H1 (cell line): ENCODE results near the gene SCN8A. TPM values are rescaled to one million over a fixed set of nuclear protein-coding genes. Genes with fewer than 3 reads are reported as not detected.

Experiments used
- CTCF ChIA-PET: fragments of 300-600 bp; sonication (Branson Sonifier 250); formaldehyde crosslinking; loops from one replicate; lab custom pipeline; 2021; ENCODE audit not compliant: partially characterized antibody; lab: Charles Lee
- POLR2A ChIA-PET: fragments of 300-600 bp; sonication (Branson Sonifier 250); formaldehyde crosslinking; loops from one replicate; lab custom pipeline; 2021; ENCODE audit warnings: inconsistent platforms; ENCODE audit not compliant: partially characterized antibody; lab: Charles Lee
- DNase-seq, 2 experiments: peaks; one replicate each; pipeline versions ENCODE4 v3.0.0 to v3.0.0-alpha.2; 2010 to 2022; ENCODE audit warnings: low spot score in 2 of 2, low read depth in 1 of 2, mixed read lengths in 1 of 2
- FAIRE-seq: peaks from 2 replicates; lab custom pipeline; 2011; peaks lifted over from hg19 to GRCh38; lab: Jason Lieb, UNC
- H2AFZ ChIP-seq: 2 replicates; pipeline ENCODE4 v1.8.1; 2012; ENCODE audit warnings: low read length, inconsistent platforms
- H2AK5ac ChIP-seq: 2 replicates; pipeline ENCODE4 v1.6.1; 2013; ENCODE audit warnings: low read depth, low read length
- H2BK120ac ChIP-seq: replicated peaks from 2 replicates; pipeline ENCODE3; 2013; ENCODE audit warnings: low read depth, low read length, inconsistent platforms
- H2BK12ac ChIP-seq: 2 replicates; pipeline ENCODE4 v1.6.1; 2013; ENCODE audit warnings: low read depth, low read length
- H2BK15ac ChIP-seq: 2 replicates; pipeline ENCODE4 v1.6.1; 2013; ENCODE audit warnings: low read length
- H2BK20ac ChIP-seq: 2 replicates; pipeline ENCODE4 v1.6.1; 2013; ENCODE audit warnings: low read length
- H2BK5ac ChIP-seq: 2 replicates; pipeline ENCODE4 v1.6.1; 2013; ENCODE audit warnings: low read depth, low read length
- H3K14ac ChIP-seq: 2 replicates; pipeline ENCODE4 v1.6.1; 2013; ENCODE audit warnings: inconsistent platforms; ENCODE audit not compliant: insufficient read length
- H3K18ac ChIP-seq: 2 replicates; pipeline ENCODE4 v1.6.1; 2013; ENCODE audit warnings: low read length; ENCODE audit errors: extremely low read depth
- H3K23ac ChIP-seq: 2 replicates; pipeline ENCODE4 v1.6.1; 2013; ENCODE audit warnings: inconsistent platforms; ENCODE audit not compliant: insufficient read length
- H3K23me2 ChIP-seq: 2 replicates; pipeline ENCODE4 v1.6.1; 2013; ENCODE audit warnings: low read depth, low read length
- H3K27ac ChIP-seq: 2 replicates; pipeline ENCODE4 v1.6.1; 2011; ENCODE audit warnings: low read depth, low read length, inconsistent platforms
- H3K27me3 ChIP-seq, 4 experiments: replicated peaks in 1 of 4; 1 replicate in 1 of 4; 2 replicates in 3 of 4; pipeline versions ENCODE4 v1.6.1 to v1.8.1; 2011 to 2013; ENCODE audit warnings: low read length in 3 of 4, mild to moderate bottlenecking in 3 of 4, inconsistent platforms in 2 of 4, mixed read lengths in 2 of 4, moderate library complexity in 1 of 4; ENCODE audit not compliant: control insufficient read depth in 3 of 4, insufficient read depth in 3 of 4; ENCODE audit errors: extremely low read depth in 1 of 4
- H3K36me3 ChIP-seq, 4 experiments: 2 replicates each; pipeline versions ENCODE4 v1.6.1 to v1.8.1; 2011 to 2013; ENCODE audit warnings: mild to moderate bottlenecking in 4 of 4, low read length in 3 of 4, moderate library complexity in 2 of 4, control low read depth in 1 of 4, inconsistent platforms in 1 of 4; ENCODE audit not compliant: insufficient read depth in 4 of 4, control insufficient read depth in 2 of 4
- H3K4ac ChIP-seq: replicated peaks from 2 replicates; pipeline ENCODE3; 2013; ENCODE audit warnings: low read length, low read depth, mixed read lengths, inconsistent platforms; ENCODE audit not compliant: insufficient read length
- H3K4me1 ChIP-seq, 4 experiments: replicated peaks in 1 of 4; 1 replicate in 1 of 4; 2 replicates in 3 of 4; pipeline versions ENCODE4 v1.6.1 to v1.8.1; 2011 to 2013; ENCODE audit warnings: low read length in 3 of 4, inconsistent platforms in 2 of 4, mixed read lengths in 1 of 4; ENCODE audit not compliant: insufficient read depth in 4 of 4, control insufficient read depth in 3 of 4
- H3K4me2 ChIP-seq, 2 experiments: 2 replicates each; pipeline versions ENCODE4 v1.6.1 to v1.8.1; 2011 to 2013; ENCODE audit warnings: low read depth in 2 of 2, low read length in 2 of 2, control low read depth in 1 of 2, inconsistent platforms in 1 of 2, mild to moderate bottlenecking in 1 of 2; ENCODE audit not compliant: insufficient read depth in 1 of 2
- H3K4me3 ChIP-seq, 4 experiments: fragments of 200-600, 300-600 bp in 1 of 4; sonication (generic), shearing (Covaris generic), sonication (Bioruptor Twin) in 1 of 4; 2 replicates each; pipeline versions ENCODE4 v1.5.1 to v1.8.1; 2011 to 2016; ENCODE audit warnings: low read length in 4 of 4, low read depth in 3 of 4, control low read depth in 2 of 4, inconsistent platforms in 2 of 4, mild to moderate bottlenecking in 2 of 4, mixed read lengths in 1 of 4, moderate library complexity in 1 of 4; ENCODE audit not compliant: insufficient read depth in 2 of 4; ENCODE audit errors: extremely low read depth in 1 of 4
- H3K56ac ChIP-seq: replicated peaks from 2 replicates; pipeline ENCODE3; 2013; ENCODE audit warnings: low read depth, mild to moderate bottlenecking, mixed read lengths, low read length, inconsistent platforms; ENCODE audit not compliant: insufficient read length
- H3K79me1 ChIP-seq: 2 replicates; pipeline ENCODE4 v1.6.1; 2013; ENCODE audit warnings: low read depth, low read length, control low read depth
- H3K79me2 ChIP-seq, 2 experiments: 2 replicates each; pipeline versions ENCODE4 v1.6.1 to v1.8.1; 2012 to 2013; ENCODE audit warnings: low read length in 2 of 2, mild to moderate bottlenecking in 2 of 2, inconsistent platforms in 1 of 2; ENCODE audit not compliant: insufficient read depth in 2 of 2, control insufficient read depth in 1 of 2
- H3K9ac ChIP-seq, 4 experiments: replicated peaks in 1 of 4; 1 replicate in 1 of 4; 2 replicates in 3 of 4; pipeline versions ENCODE4 v1.6.1 to v1.8.1; 2011 to 2013; ENCODE audit warnings: low read depth in 3 of 4, low read length in 3 of 4, control low read depth in 2 of 4, mild to moderate bottlenecking in 2 of 4, moderate library complexity in 2 of 4, inconsistent platforms in 1 of 4; ENCODE audit errors: extremely low read depth in 1 of 4
- H3K9me3 ChIP-seq, 2 experiments: 2 replicates each; pipeline versions ENCODE4 v1.6.1 to v1.8.1; 2012 to 2013; ENCODE audit warnings: mild to moderate bottlenecking in 2 of 2, moderate library complexity in 2 of 2, control low read depth in 1 of 2, inconsistent platforms in 1 of 2, low read depth in 1 of 2, low read length in 1 of 2, mixed read lengths in 1 of 2; ENCODE audit not compliant: insufficient read depth in 2 of 2
- H4K20me1 ChIP-seq, 2 experiments: replicated peaks in 1 of 2; 2 replicates each; pipeline versions ENCODE3 to v1.8.1; 2011 to 2013; ENCODE audit warnings: inconsistent platforms in 2 of 2, low read length in 2 of 2, mild to moderate bottlenecking in 1 of 2; ENCODE audit not compliant: insufficient read depth in 2 of 2, control insufficient read depth in 1 of 2
- H4K5ac ChIP-seq: 2 replicates; pipeline ENCODE4 v1.6.1; 2013; ENCODE audit warnings: low read length, low read depth, mixed read lengths, inconsistent platforms; ENCODE audit not compliant: insufficient read length
- H4K8ac ChIP-seq: 2 replicates; pipeline ENCODE4 v1.8.0; 2013; ENCODE audit warnings: mild to moderate bottlenecking, moderate library complexity, low read length, inconsistent platforms; ENCODE audit not compliant: insufficient read depth; ENCODE audit errors: extremely low read depth
- H4K91ac ChIP-seq: replicated peaks from 2 replicates; pipeline ENCODE3; 2013; ENCODE audit warnings: low read length, mixed read lengths, inconsistent platforms; ENCODE audit not compliant: insufficient read length
- KDM4A ChIP-seq: IDR thresholded peaks from one replicate; pipeline ENCODE4 v1.7.1; 2012; ENCODE audit warnings: low read depth, mild to moderate bottlenecking, moderate library complexity, low read length, inconsistent platforms; ENCODE audit not compliant: severe bottlenecking
- TEAD4 ChIP-seq: IDR thresholded peaks from 2 replicates; pipeline ENCODE4 v1.6.1; 2012; ENCODE audit warnings: low read depth, low read length, inconsistent platforms, mixed read lengths
- YY1 ChIP-seq: IDR thresholded peaks from 2 replicates; pipeline ENCODE4 v1.6.1; 2011; ENCODE audit warnings: low read depth, mild to moderate bottlenecking, low read length
- WGBS, 2 experiments: shearing (Covaris generic) in 1 of 2; methylation state at CpG; one replicate each; pipeline versions ENCODE4 v1.1.6 to v1.1.7; 2013 to 2015; ENCODE audit warnings: low lambda C conversion rate in 2 of 2, mixed read lengths in 2 of 2, inconsistent platforms in 1 of 2, low coverage in 1 of 2, missing lambda C conversion rate in 1 of 2; ENCODE audit not compliant: insufficient replicate concordance in 2 of 2, insufficient coverage in 1 of 2, insufficient read length in 1 of 2; ENCODE audit errors: extremely low coverage in 1 of 2, missing lambda C conversion rate in 1 of 2; 5-methylcytosine and 5-hydroxymethylcytosine counted together
- polyA plus RNA-seq, 7 experiments: library from polyadenylated mRNA; depleted of rRNA in 3 of 7; stranded (reverse) in 5 of 7; unstranded in 2 of 7; fragments of >200 nt in 5 of 7; fragments of 200-250 nt in 2 of 7; gene quantifications; 1 replicate in 5 of 7; 2 replicates in 1 of 7; 4 replicates in 1 of 7; pipeline versions ENCODE4 v1.2.1 to v1.2.3, GENCODE V29; 2011 to 2013; ENCODE audit warnings: missing spikeins in 2 of 7, mixed read lengths in 2 of 7
- total RNA-seq: library from RNA; stranded (reverse); fragmentation: NEBNext Ultra II Directional; extraction: Animal tissue kit (Norgen Biotek cat#: 25700); gene quantifications from 2 replicates; pipeline ENCODE4 v1.2.1, GENCODE V29; 2021

Gene SCN8A
- total and polyA plus RNA-seq, 2 of the 8 experiments (the other 6 are each of a cell fraction or from before 2014, with no cell fraction given), result 6.3 to 10.7 TPM

- Histone ChIP-seq H2BK12ac (no peak overlapping the region), H4K5ac (no peak overlapping the region), H3K4me1 (no peaks in the 10 kb centered on the region), H2BK5ac (no peak overlapping the region), H2AK5ac (no peak overlapping the region), H3K27me3 (no peaks in the 10 kb centered on the region), H3K4me3 (no peak overlapping the region), H2BK120ac (no peak overlapping the region), H2BK20ac (no peak overlapping the region), H4K20me1 (no peaks in the 10 kb centered on the region), H3K14ac (no peak overlapping the region), H3K36me3 (peaks cover 0 to 10% (median 3%) of the 10 kb centered on the region in 4 experiments; a peak in 3 of 8 replicates), H4K8ac (no peak overlapping the region), H3K18ac (no peak overlapping the region), H3K27ac (no peak overlapping the region), H3K56ac (no peak overlapping the region), H3K23ac (no peak overlapping the region), H3K79me2 (no peaks in the 10 kb centered on the region), H3K4ac (no peak overlapping the region), H3K79me1 (no peaks in the 10 kb centered on the region), H3K9ac (no peak overlapping the region), H3K23me2 (no peaks in the 10 kb centered on the region), H2BK15ac (no peak overlapping the region), H4K91ac (no peak overlapping the region), H3K4me2 (no peak overlapping the region), H2AFZ (no peak overlapping the region), H3K9me3 (no peaks in the 10 kb centered on the region)
- 93% methylated on average over 3 of the region's 3 CpGs; no CpG with 5 or more reads in 1 of the 2 experiments for WGBS, 2 experiments
- ChIA-PET POLR2A (interaction anchor here (0.6 to 0.8 kb wide), 2 partner anchors 14 to 32 kb away, joined by 3 read pairs; no protein-coding TSS in a partner anchor), CTCF (interaction anchor here (0.7 kb wide), 1 partner anchor 241 kb away, joined by 3 read pairs; no protein-coding TSS in a partner anchor)
- DNase-seq (no peak), FAIRE-seq (no peak)
- TF ChIP-seq YY1 (no peak), KDM4A (no peak), TEAD4 (no peak)
Observed at GRCh38 chr12:51777973-51778372, 186.9 kb downstream of the SCN8A start.
